Skeletal muscle cell (primary cell): ENCODE measurements around the gene PPIB.
"Not testable (repeated sequence)": the region's sequence is repeated elsewhere in the genome, so short reads cannot be mapped to it uniquely, and the experiment has no call there.

Experiments
- DNase-seq: peaks from one replicate; pipeline ENCODE4 v3.0.0-alpha.2; 2010; ENCODE audit warnings: low read depth
- H3K4me3 ChIP-seq: 2 replicates; pipeline ENCODE4 v1.5.1; 2011; ENCODE audit warnings: low read depth, mild to moderate bottlenecking, control low read depth, low read length, moderate library complexity

Gene PPIB

GRCh38 chr15:64117759-64118487 lies 44.9 kb downstream of the PPIB start:
- no peak overlapping the region for H3K4me3 ChIP-seq
- no peak for DNase-seq

GRCh38 chr15:64112904-64113303 lies 49.9 kb downstream of the PPIB start:
- no peak for DNase-seq
- no peak overlapping the region for H3K4me3 ChIP-seq

- no peak overlapping the region for H3K4me3 ChIP-seq
- DNase-seq: no peak
These were observed 50.6 kb downstream of the PPIB start for GRCh38 chr15:64112073-64112772.

GRCh38 chr15:64111679-64112050 lies 51.2 kb downstream of the PPIB start:
- DNase-seq: no peak
- H3K4me3 ChIP-seq: no peak overlapping the region

- no peak overlapping the region for H3K4me3 ChIP-seq
- no peak for DNase-seq
These were observed 51.7 kb downstream of the PPIB start for GRCh38 chr15:64110950-64111678.

GRCh38 chr15:64110108-64110701 lies 52.6 kb downstream of the PPIB start:
- not testable (repeated sequence) for H3K4me3 ChIP-seq, DNase-seq

- DNase-seq: no peak
- no peak overlapping the region for H3K4me3 ChIP-seq
These were observed 55.5 kb downstream of the PPIB start for GRCh38 chr15:64107337-64107736.
